MCF 10A (cell line): ENCODE measurements around the gene UPK3B. TPM values are rescaled to one million over a fixed set of nuclear protein-coding genes. Genes with fewer than 3 reads are reported as not detected.
"Not testable (repeated sequence)": the region's sequence is repeated elsewhere in the genome, so short reads cannot be mapped to it uniquely, and the experiment has no call there.

Experiments
- BruUV-seq: library from RNA; stranded (reverse); fragments of 400-500 nt; replicated peaks from 2 replicates; lab custom pipeline; 2021; lab: Mats Ljungman, UMichigan
- CTCF ChIA-PET: fragments of 300-600 bp; sonication (Branson Sonifier 250); formaldehyde crosslinking; extraction: SDS; loops from one replicate; lab custom pipeline; 2021; ENCODE audit warnings: antibody characterized with exemption, inconsistent platforms; lab: Yijun Ruan, JAX
- POLR2A ChIA-PET: fragments of 300-600, 350-650 bp; sonication (Branson Sonifier 250); formaldehyde crosslinking; extraction: SDS; loops from one replicate; lab custom pipeline; 2020; ENCODE audit warnings: antibody characterized with exemption, inconsistent platforms; lab: Yijun Ruan, JAX
- DNase-seq: peaks from one replicate; pipeline ENCODE4 v3.0.0-alpha.2; 2018; ENCODE audit not compliant: unreplicated experiment
- H3K27ac Mint-ChIP-seq: one replicate; pipeline ENCODE4 v1.8.0; 2022; ENCODE audit warnings: mild to moderate bottlenecking, low read depth, mixed read lengths; ENCODE audit not compliant: unreplicated experiment
- H3K27me3 Mint-ChIP-seq: one replicate; pipeline ENCODE4 v1.8.0; 2022; ENCODE audit warnings: mixed read lengths; ENCODE audit not compliant: insufficient read depth, unreplicated experiment
- H3K36me3 Mint-ChIP-seq: one replicate; pipeline ENCODE4 v1.8.0; 2022; ENCODE audit warnings: mild to moderate bottlenecking, moderate library complexity, mixed read lengths; ENCODE audit not compliant: insufficient read depth, unreplicated experiment
- H3K4me1 Mint-ChIP-seq: one replicate; pipeline ENCODE4 v1.8.0; 2022; ENCODE audit warnings: mixed read lengths; ENCODE audit not compliant: insufficient read depth, unreplicated experiment
- H3K4me3 Mint-ChIP-seq: one replicate; pipeline ENCODE4 v1.8.0; 2022; ENCODE audit warnings: mild to moderate bottlenecking, moderate library complexity, mixed read lengths; ENCODE audit not compliant: unreplicated experiment
- H3K9me3 Mint-ChIP-seq: one replicate; pipeline ENCODE4 v1.8.0; 2022; ENCODE audit warnings: mixed read lengths; ENCODE audit not compliant: unreplicated experiment
- CTCF ChIP-seq: fragments of 200-600 bp; IDR thresholded peaks from one replicate; pipeline ENCODE4 v1.8.0; 2022; ENCODE audit warnings: antibody characterized with exemption, mild to moderate bottlenecking; ENCODE audit not compliant: unreplicated experiment
- intact Hi-C: fragments of 100-400 bp; cut with micrococcal nuclease; formaldehyde crosslinking; loops from 2 replicates; pipeline ENCODE4 v1.14.1; 2022
- total RNA-seq: library from RNA; stranded (reverse); gene quantifications from 2 replicates; pipeline ENCODE4 v1.2.3, GENCODE V29; 2022

Gene UPK3B
- total RNA-seq, 1 experiment from 2014 or later: 1.1 TPM

GRCh38 chr7:76515999-76516443, 5.7 kb downstream of the UPK3B start:
- peak; percentile 93 for TF ChIP-seq CTCF
- Mint-ChIP-seq H3K27me3 (no peaks in the 10 kb centered on the region), H3K9me3 (no peaks in the 10 kb centered on the region), H3K27ac (no peak overlapping the region), H3K4me3 (no peak overlapping the region), H3K4me1 (peaks cover 15% of the 10 kb centered on the region), H3K36me3 (peaks cover 5% of the 10 kb centered on the region)
- ChIA-PET POLR2A (no interaction called here), CTCF (interaction anchor here (0.6 kb wide), 1 partner anchor 81 kb away, joined by 3 read pairs; no protein-coding TSS in a partner anchor)
- no TSS peak for BruUV-seq
- intact Hi-C loops: no loop called here
- DNase-seq: peak; percentile 52

- H3K27ac Mint-ChIP-seq, H3K9me3 Mint-ChIP-seq, POLR2A ChIA-PET, DNase-seq, H3K4me3 Mint-ChIP-seq, CTCF ChIA-PET, intact Hi-C loops, H3K27me3 Mint-ChIP-seq, H3K36me3 Mint-ChIP-seq, BruUV-seq: not testable (repeated sequence)
- peaks cover 15% of the 10 kb centered on the region for H3K4me1 Mint-ChIP-seq
Observed at GRCh38 chr7:76516932-76517331, 6.6 kb downstream of the UPK3B start.

- BruUV-seq, POLR2A ChIA-PET, CTCF ChIA-PET: not testable (repeated sequence)
Observed at GRCh38 chr7:76526183-76526582, 15.8 kb downstream of the UPK3B start.

GRCh38 chr7:76531643-76532042, 21.3 kb downstream of the UPK3B start:
- CTCF ChIA-PET, H3K4me3 Mint-ChIP-seq, DNase-seq, POLR2A ChIA-PET, H3K27ac Mint-ChIP-seq, BruUV-seq, H3K36me3 Mint-ChIP-seq, H3K9me3 Mint-ChIP-seq, intact Hi-C loops, H3K27me3 Mint-ChIP-seq, H3K4me1 Mint-ChIP-seq: not testable (repeated sequence)

More at GRCh38 chr7:76526183-76526582, 15.8 kb downstream of the UPK3B start:
- H3K9me3 Mint-ChIP-seq, H3K4me1 Mint-ChIP-seq, DNase-seq, H3K27me3 Mint-ChIP-seq, H3K27ac Mint-ChIP-seq, intact Hi-C loops, H3K4me3 Mint-ChIP-seq, H3K36me3 Mint-ChIP-seq: not testable (repeated sequence)

GRCh38 chr7:76543197-76543596, 32.8 kb downstream of the UPK3B start, which contains the start of gene SPDYE16:
Gene SPDYE16, minus strand, starts transcription at chr7:76543297. Its CDS starts 1,838 bp downstream, at chr7:76541459.
- H3K4me1 Mint-ChIP-seq, POLR2A ChIA-PET, intact Hi-C loops, H3K9me3 Mint-ChIP-seq, H3K4me3 Mint-ChIP-seq, BruUV-seq, H3K36me3 Mint-ChIP-seq, DNase-seq, H3K27me3 Mint-ChIP-seq, H3K27ac Mint-ChIP-seq, CTCF ChIA-PET: not testable (repeated sequence)

- H3K4me1 Mint-ChIP-seq, H3K27me3 Mint-ChIP-seq, CTCF ChIA-PET, H3K9me3 Mint-ChIP-seq, intact Hi-C loops: not testable (repeated sequence)
- H3K36me3 Mint-ChIP-seq: peaks cover 13% of the 10 kb centered on the region
- H3K27ac Mint-ChIP-seq: peak overlapping the region; percentile 86
- DNase-seq: peak; percentile 74
- peak overlapping the region; percentile 89 for H3K4me3 Mint-ChIP-seq
- TSS peak; percentile 17 for BruUV-seq
- POLR2A ChIA-PET: interaction anchor here (0.6 to 0.8 kb wide), 2 partner anchors 124 to 905 kb away, joined by 3 to 5 read pairs; partner anchors contain the start of gene ZP3
Observed at GRCh38 chr7:76549025-76549854, 38.9 kb downstream of the UPK3B start.

- H3K27me3 Mint-ChIP-seq, H3K9me3 Mint-ChIP-seq, H3K4me1 Mint-ChIP-seq, intact Hi-C loops, CTCF ChIA-PET, BruUV-seq, POLR2A ChIA-PET: not testable (repeated sequence)
- DNase-seq: peak; percentile 5
- Mint-ChIP-seq H3K36me3 (peaks cover 19% of the 10 kb centered on the region), H3K4me3 (peak overlapping the region; percentile 89), H3K27ac (peak overlapping the region; percentile 86)
Observed at GRCh38 chr7:76549855-76550248, 39.5 kb downstream of the UPK3B start.

- H3K27ac Mint-ChIP-seq, intact Hi-C loops: not testable (repeated sequence)
Observed at GRCh38 chr7:76551992-76552391, 41.6 kb downstream of the UPK3B start.

More at GRCh38 chr7:76551992-76552391, 41.6 kb downstream of the UPK3B start:
- POLR2A ChIA-PET, BruUV-seq, H3K27me3 Mint-ChIP-seq, H3K9me3 Mint-ChIP-seq, CTCF ChIA-PET, H3K4me3 Mint-ChIP-seq, DNase-seq: not testable (repeated sequence)
- peaks cover 12% of the 10 kb centered on the region for H3K4me1 Mint-ChIP-seq
- H3K36me3 Mint-ChIP-seq: peaks cover 30% of the 10 kb centered on the region
